Non-pigmented ciliary epithelial cell (primary cell): ENCODE results near the gene NRROS.
A peak's percentile ranks its signal among the peaks of the same experiment; 100 is the strongest.

Source experiments
- DNase-seq: peaks from one replicate; pipeline ENCODE4 v3.0.0-alpha.2; 2010; ENCODE audit warnings: low read depth

The NRROS gene

DNA sequence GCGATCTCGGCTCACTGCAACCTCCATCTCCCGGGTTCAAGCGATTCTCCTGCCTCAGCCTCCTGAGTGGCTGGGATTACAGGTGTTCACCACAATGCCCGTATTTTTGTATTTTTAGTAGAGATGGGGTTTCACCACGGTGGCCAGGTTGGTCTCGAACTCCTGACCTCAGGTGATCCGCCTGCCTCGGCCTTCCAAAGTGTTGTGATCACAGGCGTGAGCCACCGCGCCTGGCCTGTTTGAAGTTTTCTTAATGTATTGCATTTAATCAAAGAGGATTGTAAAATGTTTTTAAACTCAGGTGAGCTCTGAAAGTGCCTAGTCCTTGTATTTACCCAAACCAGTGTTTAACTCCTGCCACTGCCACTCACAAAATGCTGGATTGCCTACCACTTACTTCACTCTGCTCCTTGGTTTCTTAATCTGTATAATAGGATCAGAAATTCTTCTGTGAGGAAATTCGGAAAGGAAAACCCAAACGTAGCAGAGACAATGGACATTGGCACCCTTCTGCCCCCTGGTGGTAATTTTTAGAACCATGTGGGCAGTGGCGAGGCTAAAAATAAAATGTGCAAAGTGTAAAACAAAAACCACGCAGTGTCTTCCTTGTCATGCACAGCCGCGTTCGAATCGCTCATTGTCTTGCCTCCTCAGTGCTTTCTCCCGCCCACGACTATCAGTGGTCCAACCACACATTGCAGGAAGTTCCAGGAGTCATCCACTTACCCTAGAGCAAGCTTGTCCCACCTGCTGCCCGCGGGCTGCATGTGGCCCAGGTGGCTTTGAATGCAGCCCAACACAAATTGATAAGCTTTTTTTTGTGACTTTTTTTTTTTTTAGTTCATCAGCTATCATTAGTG is 45.3 kb downstream of the NRROS start:
- peak; percentile 14 for DNase-seq

GRCh38 chr3:196686436-196686835 is 46.9 kb downstream of the NRROS start:
- DNase-seq = no peak

GRCh38 chr3:196688349-196688748 is 48.9 kb downstream of the NRROS start:
- DNase-seq = no peak

DNA sequence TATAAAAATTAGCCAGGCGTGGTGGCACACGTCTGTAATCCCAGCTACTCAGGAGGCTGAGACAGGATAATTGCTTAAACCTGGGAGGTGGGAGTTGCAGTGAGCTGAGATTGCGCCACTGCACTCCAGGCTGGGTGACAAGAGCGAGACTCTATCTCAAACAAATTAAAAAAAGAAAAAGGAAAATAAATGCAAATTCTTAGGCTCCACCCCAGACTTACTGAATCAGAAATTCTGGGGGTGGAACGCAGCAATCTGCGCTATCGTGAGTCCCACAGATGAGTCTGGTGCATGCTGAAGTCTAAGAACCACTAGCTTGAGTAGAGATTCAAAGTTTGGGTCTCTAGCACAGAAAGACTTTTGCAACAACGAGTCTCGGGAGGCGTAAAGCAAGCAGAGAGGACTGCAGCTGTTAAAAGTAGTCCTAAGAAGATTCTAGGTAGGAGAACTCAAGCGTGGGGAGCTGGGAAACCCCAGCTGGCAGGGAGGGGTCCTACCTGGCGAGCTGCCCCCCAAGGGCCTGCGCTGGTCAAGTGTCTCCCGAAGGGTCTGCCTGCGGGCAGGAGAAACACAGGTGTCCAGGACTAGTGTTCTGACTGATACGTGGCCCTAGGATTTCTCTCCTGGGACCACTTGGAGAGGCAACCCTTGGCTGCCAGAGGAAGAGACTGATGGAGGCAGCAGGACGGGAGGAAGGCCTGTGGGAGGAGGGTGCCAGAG is 50.6 kb downstream of the NRROS start:
- DNase-seq = no peak

GRCh38 chr3:196691386-196691785 is 51.9 kb downstream of the NRROS start:
- DNase-seq = no peak

DNA sequence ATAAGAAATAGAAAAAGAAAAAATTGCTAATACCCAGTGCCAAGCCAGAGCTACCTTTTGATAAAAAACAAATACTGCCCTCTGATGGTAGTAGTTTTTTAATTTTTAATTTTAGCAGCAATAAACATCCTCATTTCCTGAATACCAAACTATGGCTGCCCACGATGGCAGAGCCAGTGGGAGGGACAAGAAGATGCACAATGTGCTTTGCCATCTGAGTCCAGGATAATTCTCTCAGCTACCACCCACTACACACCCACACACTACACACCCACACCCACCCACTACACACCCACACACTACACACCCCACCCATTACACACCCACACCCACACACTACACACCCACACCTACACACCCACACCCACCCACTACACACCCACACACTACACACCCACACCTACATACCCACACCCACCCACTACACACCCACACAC is 54.7 kb downstream of the NRROS start:
- no peak for DNase-seq

GRCh38 chr3:196694941-196695848 is 55.7 kb downstream of the NRROS start:
- no peak for DNase-seq

DNA sequence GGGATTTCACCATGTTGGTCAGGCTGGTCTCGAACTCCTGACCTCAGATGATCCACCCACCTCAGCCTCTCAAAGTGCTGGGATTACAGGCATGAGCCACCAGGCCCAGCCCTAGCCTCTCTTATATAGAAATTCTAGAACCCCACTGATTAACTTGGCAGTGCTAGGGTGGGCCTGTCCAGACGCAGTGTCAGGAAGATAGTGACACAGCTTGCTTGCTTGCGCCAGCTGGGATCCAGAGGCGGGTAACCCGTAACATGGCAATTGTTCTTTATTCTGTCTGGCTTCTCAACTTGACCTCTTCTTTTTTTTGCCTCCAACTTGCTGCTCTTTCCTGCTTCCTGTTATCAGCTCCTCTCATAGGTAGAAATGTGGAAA is 56.3 kb downstream of the NRROS start:
- DNase-seq = no peak

DNA sequence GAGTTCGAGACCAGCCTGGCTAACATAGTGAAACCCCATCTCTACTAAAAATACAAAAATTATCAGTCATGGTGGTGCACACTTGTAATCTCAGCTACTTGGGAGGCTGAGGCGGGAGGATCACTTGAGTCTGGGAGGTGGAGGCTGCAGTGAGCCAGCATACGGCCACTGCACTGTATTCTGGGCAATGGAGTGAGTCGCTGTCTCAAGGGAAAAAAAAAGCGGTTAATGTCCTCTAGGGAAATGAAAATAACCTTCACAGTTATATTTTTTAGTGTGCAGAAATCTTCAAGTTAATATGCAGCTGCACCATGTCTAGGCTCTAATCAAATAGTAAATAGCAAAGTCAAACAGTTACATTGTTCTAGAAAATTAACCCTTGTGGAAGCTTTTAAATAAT is 57.8 kb downstream of the NRROS start:
- no peak for DNase-seq

- no peak for DNase-seq
These were observed 60.3 kb downstream of the NRROS start for GRCh38 chr3:196699749-196700148.

GRCh38 chr3:196700801-196701200 is 61.3 kb downstream of the NRROS start:
- DNase-seq = no peak

- no peak for DNase-seq
These were observed 66.8 kb downstream of the NRROS start for GRCh38 chr3:196706327-196706726.

- DNase-seq = no peak
These were observed 67.2 kb downstream of the NRROS start for GRCh38 chr3:196706731-196707130.

DNA sequence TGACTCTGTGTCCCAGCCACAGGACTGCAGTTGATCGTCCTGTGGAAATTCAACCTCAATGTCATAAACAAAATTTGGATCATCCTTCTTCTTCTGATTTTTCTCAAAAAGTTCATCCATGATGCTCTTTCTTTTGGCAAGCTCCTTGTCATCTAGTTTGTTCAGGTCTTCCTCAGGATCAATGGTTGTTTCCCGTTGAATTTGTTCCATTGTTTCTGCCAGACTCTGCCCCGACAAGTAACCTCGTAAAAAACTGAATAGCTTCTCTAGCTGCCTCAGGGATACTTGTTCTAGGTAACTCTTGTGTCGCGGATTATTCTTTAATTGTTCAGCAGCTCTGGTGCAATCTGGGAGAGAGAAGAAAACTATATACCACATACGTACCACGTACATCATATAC is 68.1 kb downstream of the NRROS start:
- DNase-seq = no peak

- DNase-seq = no peak
These were observed 69.0 kb downstream of the NRROS start for GRCh38 chr3:196708467-196708866.
